Panc1 (cell line): ENCODE data around the gene MAPRE2. TPM values are rescaled to one million over a fixed set of nuclear protein-coding genes. Genes with fewer than 3 reads are reported as not detected.

Source experiments
- ATAC-seq: fragments of 200-7000 bp; cut with Tn5 transposase; 2 replicates; pipeline ENCODE4 v1.9.1; 2020; ENCODE audit warnings: mild to moderate bottlenecking, moderate library complexity
- BruUV-seq: library from RNA; stranded (reverse); fragments of 400-500 nt; replicated peaks from 2 replicates; lab custom pipeline; 2021; lab: Mats Ljungman, UMichigan
- CTCF ChIA-PET: fragments of 300-600 bp; sonication (Branson Sonifier 250); formaldehyde crosslinking; loops from one replicate; lab custom pipeline; 2022; ENCODE audit warnings: antibody characterized with exemption; lab: Charles Lee
- POLR2A ChIA-PET: fragments of 300-600 bp; sonication (Branson Sonifier 250); formaldehyde crosslinking; loops from one replicate; lab custom pipeline; 2022; ENCODE audit warnings: antibody characterized with exemption; lab: Charles Lee
- DNase-seq: peaks from one replicate; pipeline ENCODE4 v3.0.0-alpha.2; 2010; ENCODE audit warnings: low read depth, low spot score
- H3K27ac ChIP-seq: 2 replicates; pipeline ENCODE4 v1.5.1; 2011; ENCODE audit warnings: mild to moderate bottlenecking, low read length, inconsistent platforms
- H3K27me3 ChIP-seq: fragments of 200-500 bp; sonication (Bioruptor generic); 2 replicates; pipeline ENCODE4 v1.6.0; 2014; ENCODE audit warnings: low read length, inconsistent platforms; ENCODE audit not compliant: control insufficient read depth, insufficient read depth
- H3K36me3 ChIP-seq: fragments of 200-500 bp; sonication (Bioruptor generic); 2 replicates; pipeline ENCODE4 v1.5.1; 2014; ENCODE audit warnings: inconsistent platforms, mild to moderate bottlenecking, low read length, moderate library complexity; ENCODE audit not compliant: control insufficient read depth, insufficient read depth
- H3K4me1 ChIP-seq: 2 replicates; pipeline ENCODE4 v1.5.1; 2011; ENCODE audit warnings: inconsistent platforms, mild to moderate bottlenecking, low read length, moderate library complexity; ENCODE audit not compliant: control insufficient read depth, insufficient read depth
- H3K4me3 ChIP-seq, 2 experiments: 2 replicates each; pipeline ENCODE4 v1.5.1; 2011 to 2012; ENCODE audit warnings: low read depth in 2 of 2, low read length in 2 of 2, mild to moderate bottlenecking in 2 of 2, inconsistent platforms in 1 of 2, moderate library complexity in 1 of 2
- H3K9me3 ChIP-seq: fragments of 200-500 bp; sonication (Bioruptor generic); 2 replicates; pipeline ENCODE4 v1.5.1; 2014; ENCODE audit warnings: low read depth, mild to moderate bottlenecking, inconsistent platforms, low read length, moderate library complexity; ENCODE audit not compliant: control insufficient read depth, insufficient read depth
- POLR2AphosphoS5 ChIP-seq: IDR thresholded peaks from 2 replicates; pipeline ENCODE4 v1.6.1; 2012; ENCODE audit warnings: mild to moderate bottlenecking, low read depth, low read length, moderate library complexity
- SIN3A ChIP-seq: IDR thresholded peaks from 2 replicates; pipeline ENCODE4 v1.6.1; 2012; ENCODE audit warnings: low read depth, mild to moderate bottlenecking, low read length, moderate library complexity, borderline replicate concordance; ENCODE audit not compliant: insufficient read depth
- TCF7L2 ChIP-seq: IDR thresholded peaks from 2 replicates; pipeline ENCODE4 v1.6.1; 2011; ENCODE audit warnings: mild to moderate bottlenecking, low read depth, low read length, inconsistent platforms
- in situ Hi-C: cut with HindIII; loops from 2 replicates; pipeline ENCODE4 v1.10.0; 2016; ENCODE audit warnings: low sequenced_read_pairs, low pct_unique_long_range_greater_than_20kb
- intact Hi-C: fragments of 100-400 bp; cut with micrococcal nuclease; formaldehyde crosslinking; loops from one replicate; pipeline ENCODE4 v1.10.0; 2022; ENCODE audit not compliant: unreplicated experiment
- total RNA-seq: library from RNA; stranded (reverse); gene quantifications from one replicate; pipeline ENCODE4 v1.2.1, GENCODE V29; 2021; ENCODE audit not compliant: unreplicated experiment
- TF ChIP-seq, protein P1 (sequence below): fragments of 450-650 bp; IDR thresholded peaks from 2 replicates; pipeline ENCODE4 v1.5.1; 2017; ENCODE audit warnings: mild to moderate bottlenecking
- TF ChIP-seq, protein P2 (sequence below), 2 experiments: IDR thresholded peaks; 2 replicates each; pipeline ENCODE4 v1.6.1; 2011 to 2012; ENCODE audit warnings: low read depth in 2 of 2, control low read depth in 1 of 2, low read length in 1 of 2, mild to moderate bottlenecking in 1 of 2, moderate library complexity in 1 of 2; ENCODE audit not compliant: insufficient read depth in 1 of 2

The MAPRE2 gene
- total RNA-seq, 1 experiment from 2014 or later, result 14.1 TPM

DNA sequence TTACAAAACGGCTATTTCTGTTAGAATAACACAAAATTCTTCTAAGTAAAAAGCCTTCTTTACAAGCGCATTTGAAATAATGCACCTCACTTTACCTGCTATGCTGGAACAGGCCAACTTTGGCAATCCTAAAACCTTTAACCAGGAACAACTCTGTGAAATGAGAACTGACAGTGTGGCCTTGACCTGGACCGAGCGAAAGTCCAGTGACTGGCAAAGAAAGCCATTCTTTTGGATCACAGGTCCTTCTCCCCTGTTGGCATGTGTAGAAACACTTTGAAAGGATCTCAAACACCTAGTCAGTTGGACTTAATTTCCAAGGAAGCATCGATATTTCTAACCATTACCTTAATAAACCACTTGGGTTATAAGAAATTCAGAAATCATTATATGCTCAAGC is 21.2 kb downstream of the MAPRE2 start:
- H3K27me3 ChIP-seq, result no peaks in the 10 kb centered on the region
- H3K9me3 ChIP-seq, result no peaks in the 10 kb centered on the region
- no peaks in the 10 kb centered on the region for H3K4me1 ChIP-seq
- no peak overlapping the region for H3K4me3 ChIP-seq
- no peak for TF ChIP-seq TCF7L2
- no peak for TF ChIP-seq SIN3A
- TF ChIP-seq, protein P1, sequence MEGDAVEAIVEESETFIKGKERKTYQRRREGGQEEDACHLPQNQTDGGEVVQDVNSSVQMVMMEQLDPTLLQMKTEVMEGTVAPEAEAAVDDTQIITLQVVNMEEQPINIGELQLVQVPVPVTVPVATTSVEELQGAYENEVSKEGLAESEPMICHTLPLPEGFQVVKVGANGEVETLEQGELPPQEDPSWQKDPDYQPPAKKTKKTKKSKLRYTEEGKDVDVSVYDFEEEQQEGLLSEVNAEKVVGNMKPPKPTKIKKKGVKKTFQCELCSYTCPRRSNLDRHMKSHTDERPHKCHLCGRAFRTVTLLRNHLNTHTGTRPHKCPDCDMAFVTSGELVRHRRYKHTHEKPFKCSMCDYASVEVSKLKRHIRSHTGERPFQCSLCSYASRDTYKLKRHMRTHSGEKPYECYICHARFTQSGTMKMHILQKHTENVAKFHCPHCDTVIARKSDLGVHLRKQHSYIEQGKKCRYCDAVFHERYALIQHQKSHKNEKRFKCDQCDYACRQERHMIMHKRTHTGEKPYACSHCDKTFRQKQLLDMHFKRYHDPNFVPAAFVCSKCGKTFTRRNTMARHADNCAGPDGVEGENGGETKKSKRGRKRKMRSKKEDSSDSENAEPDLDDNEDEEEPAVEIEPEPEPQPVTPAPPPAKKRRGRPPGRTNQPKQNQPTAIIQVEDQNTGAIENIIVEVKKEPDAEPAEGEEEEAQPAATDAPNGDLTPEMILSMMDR, result no peak
- no peak for TF ChIP-seq POLR2AphosphoS5
- TF ChIP-seq, protein P2, sequence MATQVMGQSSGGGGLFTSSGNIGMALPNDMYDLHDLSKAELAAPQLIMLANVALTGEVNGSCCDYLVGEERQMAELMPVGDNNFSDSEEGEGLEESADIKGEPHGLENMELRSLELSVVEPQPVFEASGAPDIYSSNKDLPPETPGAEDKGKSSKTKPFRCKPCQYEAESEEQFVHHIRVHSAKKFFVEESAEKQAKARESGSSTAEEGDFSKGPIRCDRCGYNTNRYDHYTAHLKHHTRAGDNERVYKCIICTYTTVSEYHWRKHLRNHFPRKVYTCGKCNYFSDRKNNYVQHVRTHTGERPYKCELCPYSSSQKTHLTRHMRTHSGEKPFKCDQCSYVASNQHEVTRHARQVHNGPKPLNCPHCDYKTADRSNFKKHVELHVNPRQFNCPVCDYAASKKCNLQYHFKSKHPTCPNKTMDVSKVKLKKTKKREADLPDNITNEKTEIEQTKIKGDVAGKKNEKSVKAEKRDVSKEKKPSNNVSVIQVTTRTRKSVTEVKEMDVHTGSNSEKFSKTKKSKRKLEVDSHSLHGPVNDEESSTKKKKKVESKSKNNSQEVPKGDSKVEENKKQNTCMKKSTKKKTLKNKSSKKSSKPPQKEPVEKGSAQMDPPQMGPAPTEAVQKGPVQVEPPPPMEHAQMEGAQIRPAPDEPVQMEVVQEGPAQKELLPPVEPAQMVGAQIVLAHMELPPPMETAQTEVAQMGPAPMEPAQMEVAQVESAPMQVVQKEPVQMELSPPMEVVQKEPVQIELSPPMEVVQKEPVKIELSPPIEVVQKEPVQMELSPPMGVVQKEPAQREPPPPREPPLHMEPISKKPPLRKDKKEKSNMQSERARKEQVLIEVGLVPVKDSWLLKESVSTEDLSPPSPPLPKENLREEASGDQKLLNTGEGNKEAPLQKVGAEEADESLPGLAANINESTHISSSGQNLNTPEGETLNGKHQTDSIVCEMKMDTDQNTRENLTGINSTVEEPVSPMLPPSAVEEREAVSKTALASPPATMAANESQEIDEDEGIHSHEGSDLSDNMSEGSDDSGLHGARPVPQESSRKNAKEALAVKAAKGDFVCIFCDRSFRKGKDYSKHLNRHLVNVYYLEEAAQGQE (IDR thresholded peaks at IDR 0.05; ENCODE audit: insufficient read depth in 1 of 2, low read depth in 2 of 2, low read length in 1 of 2), result no peak
- CTCF ChIA-PET, result no interaction called here
- intact Hi-C loops (no loop called here), in situ Hi-C loops (no loop called here)
- POLR2A ChIA-PET, result no interaction called here
- BruUV-seq, result no TSS peak
- no peak overlapping the region for H3K27ac ChIP-seq
- ATAC-seq (no peak), DNase-seq (no peak)
- H3K36me3 ChIP-seq, result no peaks in the 10 kb centered on the region

- in situ Hi-C loops (no loop called here), intact Hi-C loops (no loop called here)
- no peak for DNase-seq
- Histone ChIP-seq H3K27me3 (no peaks in the 10 kb centered on the region), H3K4me1 (no peaks in the 10 kb centered on the region), H3K27ac (no peak overlapping the region), H3K36me3 (no peaks in the 10 kb centered on the region), H3K9me3 (no peaks in the 10 kb centered on the region), H3K4me3 (no peak overlapping the region)
- TF ChIP-seq, protein P1, result no peak
- TF ChIP-seq, protein P2 (IDR thresholded peaks at IDR 0.05; ENCODE audit: insufficient read depth in 1 of 2, low read depth in 2 of 2, low read length in 1 of 2), result no peak
- ATAC-seq, result no peak
- ChIA-PET CTCF (no interaction called here), POLR2A (no interaction called here)
- BruUV-seq, result no TSS peak
Observed at GRCh38 chr18:35063875-35064690, 22.9 kb downstream of the MAPRE2 start.
